H1 (cell line): ENCODE measurements around the gene ULK3. TPM values are rescaled to one million over a fixed set of nuclear protein-coding genes. Genes with fewer than 3 reads are reported as not detected.
A peak's percentile ranks its signal among the peaks of the same experiment; 100 is the strongest.

Source experiments
- CTCF ChIA-PET: fragments of 300-600 bp; sonication (Branson Sonifier 250); formaldehyde crosslinking; loops from one replicate; lab custom pipeline; 2021; ENCODE audit not compliant: partially characterized antibody; lab: Charles Lee
- POLR2A ChIA-PET: fragments of 300-600 bp; sonication (Branson Sonifier 250); formaldehyde crosslinking; loops from one replicate; lab custom pipeline; 2021; ENCODE audit warnings: inconsistent platforms; ENCODE audit not compliant: partially characterized antibody; lab: Charles Lee
- DNase-seq, 2 experiments: peaks; one replicate each; pipeline versions ENCODE4 v3.0.0 to v3.0.0-alpha.2; 2010 to 2022; ENCODE audit warnings: low spot score in 2 of 2, low read depth in 1 of 2, mixed read lengths in 1 of 2
- FAIRE-seq: peaks from 2 replicates; lab custom pipeline; 2011; peaks lifted over from hg19 to GRCh38; lab: Jason Lieb, UNC
- H2AFZ ChIP-seq: 2 replicates; pipeline ENCODE4 v1.8.1; 2012; ENCODE audit warnings: low read length, inconsistent platforms
- H2AK5ac ChIP-seq: 2 replicates; pipeline ENCODE4 v1.6.1; 2013; ENCODE audit warnings: low read depth, low read length
- H2BK120ac ChIP-seq: replicated peaks from 2 replicates; pipeline ENCODE3; 2013; ENCODE audit warnings: low read depth, low read length, inconsistent platforms
- H2BK12ac ChIP-seq: 2 replicates; pipeline ENCODE4 v1.6.1; 2013; ENCODE audit warnings: low read depth, low read length
- H2BK15ac ChIP-seq: 2 replicates; pipeline ENCODE4 v1.6.1; 2013; ENCODE audit warnings: low read length
- H2BK20ac ChIP-seq: 2 replicates; pipeline ENCODE4 v1.6.1; 2013; ENCODE audit warnings: low read length
- H2BK5ac ChIP-seq: 2 replicates; pipeline ENCODE4 v1.6.1; 2013; ENCODE audit warnings: low read depth, low read length
- H3K14ac ChIP-seq: 2 replicates; pipeline ENCODE4 v1.6.1; 2013; ENCODE audit warnings: inconsistent platforms; ENCODE audit not compliant: insufficient read length
- H3K18ac ChIP-seq: 2 replicates; pipeline ENCODE4 v1.6.1; 2013; ENCODE audit warnings: low read length; ENCODE audit errors: extremely low read depth
- H3K23ac ChIP-seq: 2 replicates; pipeline ENCODE4 v1.6.1; 2013; ENCODE audit warnings: inconsistent platforms; ENCODE audit not compliant: insufficient read length
- H3K23me2 ChIP-seq: 2 replicates; pipeline ENCODE4 v1.6.1; 2013; ENCODE audit warnings: low read depth, low read length
- H3K27ac ChIP-seq: 2 replicates; pipeline ENCODE4 v1.6.1; 2011; ENCODE audit warnings: low read depth, low read length, inconsistent platforms
- H3K27me3 ChIP-seq, 4 experiments: replicated peaks in 1 of 4; 1 replicate in 1 of 4; 2 replicates in 3 of 4; pipeline versions ENCODE4 v1.6.1 to v1.8.1; 2011 to 2013; ENCODE audit warnings: low read length in 3 of 4, mild to moderate bottlenecking in 3 of 4, inconsistent platforms in 2 of 4, mixed read lengths in 2 of 4, moderate library complexity in 1 of 4; ENCODE audit not compliant: control insufficient read depth in 3 of 4, insufficient read depth in 3 of 4; ENCODE audit errors: extremely low read depth in 1 of 4
- H3K36me3 ChIP-seq, 4 experiments: 2 replicates each; pipeline versions ENCODE4 v1.6.1 to v1.8.1; 2011 to 2013; ENCODE audit warnings: mild to moderate bottlenecking in 4 of 4, low read length in 3 of 4, moderate library complexity in 2 of 4, control low read depth in 1 of 4, inconsistent platforms in 1 of 4; ENCODE audit not compliant: insufficient read depth in 4 of 4, control insufficient read depth in 2 of 4
- H3K4ac ChIP-seq: replicated peaks from 2 replicates; pipeline ENCODE3; 2013; ENCODE audit warnings: low read length, low read depth, mixed read lengths, inconsistent platforms; ENCODE audit not compliant: insufficient read length
- H3K4me1 ChIP-seq, 4 experiments: replicated peaks in 1 of 4; 1 replicate in 1 of 4; 2 replicates in 3 of 4; pipeline versions ENCODE4 v1.6.1 to v1.8.1; 2011 to 2013; ENCODE audit warnings: low read length in 3 of 4, inconsistent platforms in 2 of 4, mixed read lengths in 1 of 4; ENCODE audit not compliant: insufficient read depth in 4 of 4, control insufficient read depth in 3 of 4
- H3K4me2 ChIP-seq, 2 experiments: 2 replicates each; pipeline versions ENCODE4 v1.6.1 to v1.8.1; 2011 to 2013; ENCODE audit warnings: low read depth in 2 of 2, low read length in 2 of 2, control low read depth in 1 of 2, inconsistent platforms in 1 of 2, mild to moderate bottlenecking in 1 of 2; ENCODE audit not compliant: insufficient read depth in 1 of 2
- H3K4me3 ChIP-seq, 4 experiments: fragments of 200-600, 300-600 bp in 1 of 4; sonication (generic), shearing (Covaris generic), sonication (Bioruptor Twin) in 1 of 4; 2 replicates each; pipeline versions ENCODE4 v1.5.1 to v1.8.1; 2011 to 2016; ENCODE audit warnings: low read length in 4 of 4, low read depth in 3 of 4, control low read depth in 2 of 4, inconsistent platforms in 2 of 4, mild to moderate bottlenecking in 2 of 4, mixed read lengths in 1 of 4, moderate library complexity in 1 of 4; ENCODE audit not compliant: insufficient read depth in 2 of 4; ENCODE audit errors: extremely low read depth in 1 of 4
- H3K56ac ChIP-seq: replicated peaks from 2 replicates; pipeline ENCODE3; 2013; ENCODE audit warnings: low read depth, mild to moderate bottlenecking, mixed read lengths, low read length, inconsistent platforms; ENCODE audit not compliant: insufficient read length
- H3K79me1 ChIP-seq: 2 replicates; pipeline ENCODE4 v1.6.1; 2013; ENCODE audit warnings: low read depth, low read length, control low read depth
- H3K79me2 ChIP-seq, 2 experiments: 2 replicates each; pipeline versions ENCODE4 v1.6.1 to v1.8.1; 2012 to 2013; ENCODE audit warnings: low read length in 2 of 2, mild to moderate bottlenecking in 2 of 2, inconsistent platforms in 1 of 2; ENCODE audit not compliant: insufficient read depth in 2 of 2, control insufficient read depth in 1 of 2
- H3K9ac ChIP-seq, 4 experiments: replicated peaks in 1 of 4; 1 replicate in 1 of 4; 2 replicates in 3 of 4; pipeline versions ENCODE4 v1.6.1 to v1.8.1; 2011 to 2013; ENCODE audit warnings: low read depth in 3 of 4, low read length in 3 of 4, control low read depth in 2 of 4, mild to moderate bottlenecking in 2 of 4, moderate library complexity in 2 of 4, inconsistent platforms in 1 of 4; ENCODE audit errors: extremely low read depth in 1 of 4
- H3K9me3 ChIP-seq, 2 experiments: 2 replicates each; pipeline versions ENCODE4 v1.6.1 to v1.8.1; 2012 to 2013; ENCODE audit warnings: mild to moderate bottlenecking in 2 of 2, moderate library complexity in 2 of 2, control low read depth in 1 of 2, inconsistent platforms in 1 of 2, low read depth in 1 of 2, low read length in 1 of 2, mixed read lengths in 1 of 2; ENCODE audit not compliant: insufficient read depth in 2 of 2
- H4K20me1 ChIP-seq, 2 experiments: replicated peaks in 1 of 2; 2 replicates each; pipeline versions ENCODE3 to v1.8.1; 2011 to 2013; ENCODE audit warnings: inconsistent platforms in 2 of 2, low read length in 2 of 2, mild to moderate bottlenecking in 1 of 2; ENCODE audit not compliant: insufficient read depth in 2 of 2, control insufficient read depth in 1 of 2
- H4K5ac ChIP-seq: 2 replicates; pipeline ENCODE4 v1.6.1; 2013; ENCODE audit warnings: low read length, low read depth, mixed read lengths, inconsistent platforms; ENCODE audit not compliant: insufficient read length
- H4K8ac ChIP-seq: 2 replicates; pipeline ENCODE4 v1.8.0; 2013; ENCODE audit warnings: mild to moderate bottlenecking, moderate library complexity, low read length, inconsistent platforms; ENCODE audit not compliant: insufficient read depth; ENCODE audit errors: extremely low read depth
- H4K91ac ChIP-seq: replicated peaks from 2 replicates; pipeline ENCODE3; 2013; ENCODE audit warnings: low read length, mixed read lengths, inconsistent platforms; ENCODE audit not compliant: insufficient read length
- CTCF ChIP-seq, 3 experiments: IDR thresholded peaks; 1 replicate in 2 of 3; 2 replicates in 1 of 3; pipeline versions ENCODE4 v1.5.1 to v1.6.1; 2011; ENCODE audit warnings: low read length in 3 of 3, mild to moderate bottlenecking in 3 of 3, inconsistent platforms in 2 of 3, low read depth in 1 of 3, moderate library complexity in 1 of 3; ENCODE audit not compliant: insufficient read depth in 1 of 3; ENCODE audit errors: control extremely low read depth in 1 of 3
- E2F6 ChIP-seq: IDR thresholded peaks from 2 replicates; pipeline ENCODE4 v1.6.1; 2012; ENCODE audit warnings: inconsistent platforms
- GABPA ChIP-seq: IDR thresholded peaks from 2 replicates; pipeline ENCODE4 v1.6.1; 2011; ENCODE audit warnings: mild to moderate bottlenecking, low read length, moderate library complexity, borderline replicate concordance; ENCODE audit not compliant: insufficient read depth
- JUND ChIP-seq: IDR thresholded peaks from 2 replicates; pipeline ENCODE4 v1.6.1; 2011; ENCODE audit warnings: mild to moderate bottlenecking, improper control_type of control experiment, low read length
- KDM5A ChIP-seq: fragments of 200-600 bp; IDR thresholded peaks from 2 replicates; pipeline ENCODE4 v1.7.1; 2012; ENCODE audit warnings: mild to moderate bottlenecking, low read length, inconsistent platforms, mixed read lengths
- SIN3A ChIP-seq, 2 experiments: IDR thresholded peaks in 1 of 2; conservative IDR thresholded peaks in 1 of 2; 2 replicates each; pipeline ENCODE4 v1.6.1; 2011 to 2012; ENCODE audit warnings: low read length in 2 of 2, improper control_type of control experiment in 1 of 2, low read depth in 1 of 2, mild to moderate bottlenecking in 1 of 2
- SUZ12 ChIP-seq: fragments of 200-600 bp; sonication (generic); IDR thresholded peaks from 2 replicates; pipeline ENCODE4 v1.6.1; 2012; ENCODE audit warnings: mild to moderate bottlenecking, inconsistent platforms, low read length, moderate library complexity, mixed read lengths
- WGBS, 2 experiments: shearing (Covaris generic) in 1 of 2; methylation state at CpG; one replicate each; pipeline versions ENCODE4 v1.1.6 to v1.1.7; 2013 to 2015; ENCODE audit warnings: low lambda C conversion rate in 2 of 2, mixed read lengths in 2 of 2, inconsistent platforms in 1 of 2, low coverage in 1 of 2, missing lambda C conversion rate in 1 of 2; ENCODE audit not compliant: insufficient replicate concordance in 2 of 2, insufficient coverage in 1 of 2, insufficient read length in 1 of 2; ENCODE audit errors: extremely low coverage in 1 of 2, missing lambda C conversion rate in 1 of 2; 5-methylcytosine and 5-hydroxymethylcytosine counted together
- polyA plus RNA-seq, 7 experiments: library from polyadenylated mRNA; depleted of rRNA in 3 of 7; stranded (reverse) in 5 of 7; unstranded in 2 of 7; fragments of >200 nt in 5 of 7; fragments of 200-250 nt in 2 of 7; gene quantifications; 1 replicate in 5 of 7; 2 replicates in 1 of 7; 4 replicates in 1 of 7; pipeline versions ENCODE4 v1.2.1 to v1.2.3, GENCODE V29; 2011 to 2013; ENCODE audit warnings: missing spikeins in 2 of 7, mixed read lengths in 2 of 7
- total RNA-seq: library from RNA; stranded (reverse); fragmentation: NEBNext Ultra II Directional; extraction: Animal tissue kit (Norgen Biotek cat#: 25700); gene quantifications from 2 replicates; pipeline ENCODE4 v1.2.1, GENCODE V29; 2021

ULK3 gene
- total and polyA plus RNA-seq, 2 of the 8 experiments (the other 6 are each of a cell fraction or from before 2014, with no cell fraction given) = 27.1 to 34.4 TPM

DNA sequence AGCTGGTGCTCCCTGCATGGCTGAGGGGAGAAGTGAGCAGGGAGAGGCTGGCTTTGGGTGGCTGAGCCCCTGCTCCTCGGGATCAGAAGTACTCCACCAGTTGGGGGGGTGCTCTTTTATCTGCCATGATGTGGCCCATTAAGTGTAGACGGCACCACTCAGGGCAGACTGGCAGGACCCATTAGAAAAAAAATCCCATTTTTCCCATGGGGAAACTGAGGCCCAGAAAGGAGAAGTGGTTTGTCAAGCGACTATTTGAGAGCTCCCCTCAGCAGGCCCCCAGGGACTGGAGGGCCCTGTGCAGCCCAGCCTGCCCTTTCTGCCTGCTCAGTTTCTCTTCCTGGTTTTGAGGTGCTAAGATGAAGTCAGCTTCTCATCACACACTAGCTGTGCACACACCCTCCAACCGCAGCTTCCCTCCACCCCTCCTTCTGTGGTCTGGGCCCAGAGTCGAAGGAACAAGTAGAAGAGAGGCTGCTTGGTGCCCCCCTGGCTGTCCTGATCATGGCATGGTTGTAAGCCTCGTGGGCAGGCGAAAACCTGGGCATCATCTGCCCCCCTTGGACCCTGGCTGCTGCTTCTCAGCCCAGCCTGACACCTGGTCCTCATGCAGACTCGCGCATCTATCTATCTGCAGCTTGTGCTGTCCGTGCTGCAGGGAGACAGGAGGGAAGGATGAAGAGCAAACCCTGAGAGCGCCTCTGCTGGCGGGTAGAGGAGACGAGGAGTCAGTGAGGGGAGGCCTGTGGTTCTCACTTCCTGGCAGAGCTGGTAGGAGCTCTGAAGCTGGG, 55.5 kb downstream of the ULK3 start:
- Histone ChIP-seq H3K9me3 (no peaks in the 10 kb centered on the region), H2AK5ac (no peak overlapping the region), H3K9ac (no peak overlapping the region), H3K56ac (no peak overlapping the region), H3K4me3 (no peak overlapping the region), H3K27ac (no peak overlapping the region), H2BK15ac (no peak overlapping the region), H3K18ac (no peak overlapping the region), H2BK20ac (no peak overlapping the region), H3K36me3 (no peaks in the 10 kb centered on the region), H3K79me1 (peaks cover 30% of the 10 kb centered on the region), H4K8ac (no peak overlapping the region), H3K4me1 (peaks cover 4 to 34% (median 22%) of the 10 kb centered on the region in 4 experiments), H2BK12ac (no peak overlapping the region), H4K91ac (no peak overlapping the region), H4K20me1 (peaks cover 25 to 51% of the 10 kb centered on the region in 2 experiments), H3K23me2 (peaks cover 5% of the 10 kb centered on the region), H2BK120ac (no peak overlapping the region), H3K4me2 (no peak overlapping the region), H2AFZ (no peak overlapping the region), H2BK5ac (no peak overlapping the region), H3K27me3 (no peaks in the 10 kb centered on the region), H3K79me2 (peaks cover 0 to 13% of the 10 kb centered on the region in 2 experiments; a peak in 1 of 4 replicates), H3K23ac (no peak overlapping the region), H3K14ac (no peak overlapping the region), H4K5ac (no peak overlapping the region), H3K4ac (no peak overlapping the region)
- CTCF ChIA-PET = interaction anchor here (0.6 to 53.7 kb wide), 29 partner anchors 9 to 307 kb away, joined by 3 to 1439 read pairs (median 6); partner anchors contain the start of genes CLK3, CPLX3, CSK and CYP1A1
- whole genome bisulfite sequencing, 2 experiments = 44% methylated on average over 13 of the region's 13 CpGs; no CpG with 5 or more reads in 1 of the 2 experiments
- DNase-seq (peak in 1 of 2 experiments; percentile 71), FAIRE-seq (no peak)
- POLR2A ChIA-PET = interaction anchor here (0.6 to 4.5 kb wide), 10 partner anchors 10 to 109 kb away, joined by 3 to 20 read pairs (median 4); no protein-coding TSS in a partner anchor
- TF ChIP-seq SUZ12 (no peak), SIN3A (conservative IDR thresholded peaks at IDR 0.05 in 1 of 2, IDR thresholded peaks at IDR 0.05 in 1 of 2; ENCODE audit: low read depth in 1 of 2, low read length in 2 of 2) (peak in 1 of 2 experiments; percentile 53; a peak in 1 of 4 replicates), CTCF (IDR thresholded peaks at IDR 0.05; ENCODE audit: control extremely low read depth in 1 of 3, insufficient read depth in 1 of 3, low read depth in 1 of 3, low read length in 3 of 3) (peak; percentile 79 to 95 (median 88)), GABPA (peak; percentile 64; the same call in 1 of the 2 replicates), KDM5A (no peak), E2F6 (no peak), JUND (0 out of 2 replicates have a peak, but pooled peaks have one; percentile 22)
